ENCODE results near the gene PAPPA2. TPM values are rescaled to one million over a fixed set of nuclear protein-coding genes. Genes with fewer than 3 reads are reported as not detected.

PAPPA2 gene
- total RNA-seq, 1 experiment from 2014 or later, result 0.81 TPM

- no peaks in the 10 kb centered on the region for H3K4me1 Mint-ChIP-seq
- Histone ChIP-seq H3K23me2 (ENCODE audit: insufficient read length, low read depth, low read length, poor library complexity, severe bottlenecking) (no peaks in the 10 kb centered on the region), H2BK15ac (ENCODE audit: low read depth, low read length) (no peak overlapping the region), H3K4me1 (ENCODE audit: insufficient read depth, low read length) (no peaks in the 10 kb centered on the region), H4K8ac (replicated peaks; ENCODE audit: insufficient read length, low read depth, low read length) (no peak overlapping the region), H3K79me1 (ENCODE audit: insufficient read depth, low read depth, low read length, poor library complexity, severe bottlenecking) (no peaks in the 10 kb centered on the region), H3K9me3 (ENCODE audit: control insufficient read depth, low read depth, low read length) (no peaks in the 10 kb centered on the region), H2BK12ac (ENCODE audit: insufficient read length, low read depth, low read length) (no peak overlapping the region), H3K4me2 (ENCODE audit: insufficient read depth, insufficient read length, low read length) (no peak overlapping the region), H2BK120ac (ENCODE audit: low read depth, low read length, poor library complexity, severe bottlenecking) (no peak overlapping the region), H3K27ac (ENCODE audit: insufficient read length, low read depth, low read length) (no peak overlapping the region), H2AK5ac (ENCODE audit: insufficient read length, low read length) (no peak overlapping the region), H2BK5ac (ENCODE audit: insufficient read length, low read length) (no peak overlapping the region), H3T11ph (ENCODE audit: low read length) (no peak overlapping the region), H2BK20ac (ENCODE audit: low read depth, low read length, poor library complexity, severe bottlenecking) (no peak overlapping the region), H3K23ac (ENCODE audit: insufficient read length, low read depth, low read length) (no peak overlapping the region), H4K91ac (ENCODE audit: insufficient read length, low read depth, low read length) (no peak overlapping the region), H3K4ac (ENCODE audit: low read depth, low read length) (no peak overlapping the region), H4K20me1 (ENCODE audit: control insufficient read depth, insufficient read depth, insufficient read length) (no peaks in the 10 kb centered on the region), H3K56ac (ENCODE audit: insufficient read length, low read depth, low read length) (no peak overlapping the region), H2AFZ (ENCODE audit: low read length) (no peak overlapping the region), H3K9ac (ENCODE audit: extremely low read depth, insufficient read length, low read length) (no peak overlapping the region), H3K27me3 (ENCODE audit: insufficient read depth, low read length) (no peaks in the 10 kb centered on the region), H4K5ac (ENCODE audit: insufficient read length, low read depth, low read length) (no peak overlapping the region), H3K79me2 (ENCODE audit: insufficient read depth, low read length) (no peaks in the 10 kb centered on the region), H3K14ac (ENCODE audit: insufficient read depth, low read length) (no peak overlapping the region), H3K18ac (ENCODE audit: insufficient read length, low read depth, low read length) (no peak overlapping the region)
- DNase-seq, result no peak
- H3K9me3 Mint-ChIP-seq, result no peaks in the 10 kb centered on the region
- H3K27me3 Mint-ChIP-seq (ENCODE audit: low read depth), result no peaks in the 10 kb centered on the region
- H3K27ac Mint-ChIP-seq, result no peak overlapping the region
- WGBS (ENCODE audit: extremely low coverage, insufficient read length, low lambda C conversion rate), result no CpG with 5 or more reads among the region's 3 CpGs
- no peaks in the 10 kb centered on the region; a peak in 1 of 7 replicates for H3K36me3 Mint-ChIP-seq (ENCODE audit: insufficient read depth in 1 of 3, low read depth in 3 of 3)
- no peak overlapping the region for H3K4me3 Mint-ChIP-seq
- no peak for TF ChIP-seq CTCF (conservative IDR thresholded peaks at IDR 0.05)
Measured at GRCh38 chr1:176567190-176567794, 104.3 kb downstream of the PAPPA2 start.
